NCI-H1417 (cell line): ENCODE measurements around the gene AKAP6.
"Not testable (repeated sequence)": the region's sequence is repeated elsewhere in the genome, so short reads cannot be mapped to it uniquely, and the experiment has no call there.

Experiments used
- DNase-seq, 3 experiments: peaks; one replicate each; lab custom pipeline; 2025; lab: John Stamatoyannopoulos, UW

AKAP6 gene

GRCh38 chr14:32373174-32373573 lies 44.1 kb downstream of the AKAP6 start:
- not testable (repeated sequence) for DNase-seq

GRCh38 chr14:32374155-32374554 lies 45.1 kb downstream of the AKAP6 start:
- DNase-seq: no peak

- DNase-seq: no peak
These were observed 46.6 kb downstream of the AKAP6 start for GRCh38 chr14:32375663-32376062.

- no peak for DNase-seq
These were observed 48.0 kb downstream of the AKAP6 start for GRCh38 chr14:32377046-32377646.

- peak in 1 of 3 experiments; percentile 16 for DNase-seq
These were observed 49.2 kb downstream of the AKAP6 start for GRCh38 chr14:32378284-32378683.

DNA sequence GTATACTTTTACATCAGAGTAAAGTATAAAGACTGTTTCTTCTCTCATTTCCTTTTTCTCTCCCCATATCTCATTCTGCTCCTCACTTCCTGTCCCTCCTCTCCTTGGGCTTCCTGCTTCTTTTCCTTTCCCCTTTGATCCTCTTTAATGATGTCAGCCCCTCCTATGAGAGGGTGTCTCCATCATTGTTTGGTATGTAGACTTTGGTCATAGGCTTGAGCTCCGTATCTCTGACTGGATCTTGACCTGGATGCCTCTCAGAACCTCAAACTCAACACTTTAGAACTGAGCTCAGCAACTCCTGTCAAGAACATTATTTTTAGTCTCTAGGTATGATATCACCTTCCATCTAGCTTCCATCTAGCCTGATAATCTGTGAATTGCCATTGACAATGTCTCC lies 50.3 kb downstream of the AKAP6 start:
- no peak for DNase-seq

- no peak for DNase-seq
These were observed 52.8 kb downstream of the AKAP6 start for GRCh38 chr14:32381869-32382268.

DNA sequence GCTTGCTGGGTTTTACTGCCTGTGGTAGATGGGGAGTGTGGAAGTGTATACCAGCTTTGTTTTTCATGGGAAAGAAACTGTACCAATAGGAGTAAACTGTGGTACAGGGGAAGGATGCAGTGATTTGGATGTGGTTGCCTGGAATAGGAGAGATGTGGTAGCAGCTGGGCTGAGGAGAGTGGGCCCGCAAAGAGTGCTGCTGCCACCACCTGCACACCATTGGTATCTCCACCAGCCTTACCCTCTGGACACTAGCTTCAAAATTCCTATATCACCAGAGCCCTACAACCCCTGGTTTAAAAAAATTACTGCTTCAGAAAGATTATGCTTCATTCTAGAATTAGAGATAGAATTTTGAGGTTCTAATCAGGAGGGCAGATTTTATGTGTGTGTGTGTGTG lies 53.6 kb downstream of the AKAP6 start:
- peak in 1 of 3 experiments; percentile 48 for DNase-seq

DNA sequence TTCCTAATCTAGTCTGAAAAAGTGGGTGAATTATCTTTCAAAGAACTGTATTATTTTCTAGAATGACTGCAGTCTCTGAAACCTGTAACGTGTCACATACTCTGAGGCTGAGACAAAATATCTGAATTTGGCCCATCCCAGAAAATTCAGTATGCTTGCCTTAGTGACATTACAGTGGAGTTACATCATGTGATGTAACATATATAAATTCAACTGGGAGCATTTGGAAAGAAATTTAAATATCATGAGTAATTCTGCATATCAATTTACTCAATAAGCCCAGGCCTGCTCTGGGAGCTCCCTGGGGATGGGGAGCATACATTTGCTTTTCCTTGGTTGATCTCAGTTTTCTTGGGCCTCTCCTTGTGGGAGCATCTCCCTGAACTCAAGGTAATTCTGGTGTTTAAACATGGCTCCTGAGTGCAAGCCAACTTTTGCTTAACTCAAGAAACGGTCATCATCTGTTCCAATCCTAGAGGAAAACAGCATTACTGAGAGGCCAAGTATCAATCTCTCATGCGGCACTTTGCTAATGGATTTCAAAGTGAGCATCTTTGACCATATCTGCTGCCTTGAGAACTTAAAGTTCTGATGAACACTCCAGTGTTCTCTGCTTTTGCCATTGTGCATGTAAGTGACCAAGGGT lies 54.4 kb downstream of the AKAP6 start:
- no peak for DNase-seq

DNA sequence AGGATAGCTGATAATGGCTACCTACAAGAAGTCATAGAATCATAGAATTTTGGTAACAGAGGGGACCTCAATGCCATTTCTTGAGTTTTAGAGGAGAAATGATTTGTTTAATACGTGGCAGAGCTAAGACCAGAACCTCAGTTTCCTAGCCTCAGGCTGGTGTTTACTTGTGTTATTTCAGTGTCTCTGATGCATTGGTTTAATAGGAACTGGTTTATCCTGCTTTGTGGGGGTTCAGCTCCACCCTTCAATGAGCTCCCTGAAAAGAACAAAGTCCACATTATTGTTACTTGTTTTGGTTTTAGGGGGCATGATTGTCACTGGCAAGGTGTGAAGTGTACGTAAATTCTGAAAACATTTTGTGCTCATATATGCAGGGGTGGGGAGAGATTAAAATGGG lies 55.4 kb downstream of the AKAP6 start:
- no peak for DNase-seq

DNA sequence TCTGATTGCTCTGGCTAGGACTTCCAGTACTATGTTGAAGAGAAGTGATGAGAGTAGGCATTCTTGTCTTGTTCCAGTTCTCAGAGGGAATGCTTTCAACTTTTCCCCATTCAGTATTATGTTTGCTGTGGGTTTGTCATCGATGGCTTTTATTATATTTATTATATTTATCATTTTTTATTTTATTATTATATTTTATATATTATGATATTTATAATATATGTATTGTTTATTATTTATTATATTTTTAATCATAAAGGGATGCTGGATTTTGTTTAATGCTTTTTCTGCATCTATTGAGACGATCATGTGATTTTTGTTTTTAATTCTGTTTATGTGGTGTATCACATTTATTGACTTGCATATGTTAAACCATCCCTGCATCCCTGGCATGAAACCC lies 58.2 kb downstream of the AKAP6 start:
- not testable (repeated sequence) for DNase-seq

- DNase-seq: no peak
These were observed 64.0 kb downstream of the AKAP6 start for GRCh38 chr14:32393119-32393518.

DNA sequence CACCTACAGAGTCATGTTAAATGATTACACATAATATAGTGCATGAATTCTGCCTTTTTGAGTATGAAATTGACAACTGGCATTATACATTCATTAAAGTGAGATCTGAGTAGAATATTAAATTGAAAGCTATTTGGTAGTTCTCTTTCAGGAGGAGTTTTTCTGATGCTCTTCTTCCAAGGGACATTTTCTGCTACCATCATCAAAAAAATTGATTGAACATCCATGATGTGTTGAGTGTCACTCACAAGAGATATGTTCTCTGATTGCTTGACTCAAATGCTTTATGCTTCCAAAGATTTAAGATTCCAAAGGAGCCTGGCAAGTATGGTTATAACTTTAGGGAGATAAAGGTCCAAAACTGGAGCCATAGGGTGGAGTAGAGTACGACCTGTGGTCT lies 64.9 kb downstream of the AKAP6 start:
- DNase-seq: no peak

DNA sequence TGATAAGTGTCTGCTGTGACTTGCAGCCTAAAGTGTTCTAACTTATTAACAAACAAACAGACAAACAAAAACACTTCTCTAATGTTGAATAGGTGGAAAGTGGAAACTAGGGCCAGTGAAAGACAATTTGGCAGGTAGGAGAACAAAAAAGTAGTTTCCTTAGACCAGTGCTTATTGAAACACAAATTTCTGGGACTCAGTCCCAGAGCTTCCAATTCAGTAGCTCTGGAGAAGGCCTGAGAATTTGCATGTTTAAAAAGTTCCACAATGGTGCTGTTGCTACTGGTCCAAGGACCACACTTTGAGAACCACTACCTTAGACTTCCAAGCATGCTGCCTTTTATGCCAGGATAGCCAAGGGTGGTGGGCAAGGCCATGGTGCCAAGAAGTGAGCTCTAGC lies 67.8 kb downstream of the AKAP6 start:
- no peak for DNase-seq

DNA sequence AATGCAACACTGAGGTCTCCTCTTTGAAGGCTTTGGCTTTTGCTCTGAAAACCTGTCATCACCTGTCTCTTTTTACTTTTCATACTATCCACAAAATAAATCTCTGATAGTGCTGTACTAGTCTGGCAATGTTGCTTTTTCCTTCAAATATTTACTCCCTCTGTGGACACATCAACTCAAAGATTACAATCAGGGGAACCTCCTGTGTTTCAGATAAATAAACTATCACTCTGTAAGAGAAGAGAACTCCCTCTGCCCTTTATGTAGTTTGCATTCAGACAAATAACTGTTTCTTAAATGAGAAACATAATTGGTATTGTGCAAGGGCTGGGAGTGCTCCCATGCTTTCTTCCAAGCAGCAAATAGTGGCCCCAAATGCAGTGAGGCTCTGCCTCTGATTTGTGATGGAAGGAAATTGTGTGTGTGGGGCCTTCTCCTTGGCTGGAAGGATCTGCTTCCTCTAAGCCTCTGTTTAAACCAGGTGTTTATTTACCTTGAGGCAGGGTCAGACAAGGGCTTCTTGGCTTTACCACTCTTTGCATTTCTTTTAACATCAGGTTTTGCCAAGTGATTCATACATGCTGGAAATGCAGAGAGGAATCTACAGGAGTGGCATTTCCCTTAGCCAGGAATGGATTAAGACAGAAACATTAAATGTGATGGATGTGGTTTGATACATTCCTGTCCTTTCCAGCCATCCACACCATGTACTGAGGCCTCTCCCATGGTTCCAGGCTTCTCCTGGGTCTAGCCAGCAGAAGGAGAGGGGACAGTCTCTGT lies 69.0 kb downstream of the AKAP6 start:
- no peak for DNase-seq

- DNase-seq: no peak
These were observed 70.8 kb downstream of the AKAP6 start for GRCh38 chr14:32399920-32400319.

DNA sequence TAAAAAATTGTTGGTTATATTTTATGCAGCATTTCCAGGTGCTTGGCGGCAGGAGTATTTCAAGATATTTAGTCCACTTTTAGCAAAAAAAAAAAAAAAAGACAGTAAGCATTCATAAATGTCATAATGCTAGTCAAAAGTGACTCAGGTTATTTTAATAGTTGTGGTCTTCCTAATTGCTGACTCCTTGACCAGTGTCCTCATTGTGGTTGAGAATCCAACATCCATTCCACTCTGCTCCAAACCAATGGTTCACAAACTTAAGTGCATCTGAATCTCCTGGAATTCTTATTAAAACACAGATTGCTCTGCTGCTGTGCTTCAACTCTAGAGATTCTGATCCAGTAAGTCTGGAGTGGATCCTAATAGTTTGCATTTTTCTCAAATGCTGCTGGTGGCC lies 71.4 kb downstream of the AKAP6 start:
- no peak for DNase-seq

DNA sequence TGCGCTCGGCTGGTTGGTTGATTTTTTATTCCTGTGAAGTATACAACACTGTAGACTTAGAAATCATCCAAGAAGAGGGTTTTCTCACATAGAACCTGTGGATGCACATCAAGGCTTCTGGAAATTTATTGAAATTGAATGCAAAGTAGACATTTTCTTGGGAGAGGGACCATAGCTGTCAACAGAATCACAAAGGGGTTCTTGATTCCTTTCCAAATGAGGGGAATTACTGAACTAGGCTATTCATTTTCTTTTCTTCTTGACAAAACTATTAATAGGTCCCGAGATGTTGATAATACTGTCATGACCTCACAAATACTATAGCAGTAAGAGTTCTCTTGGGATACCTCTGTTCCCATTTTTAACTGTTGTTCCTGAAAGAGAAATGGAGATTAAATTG lies 73.9 kb downstream of the AKAP6 start:
- DNase-seq: no peak

- DNase-seq: no peak
These were observed 74.6 kb downstream of the AKAP6 start for GRCh38 chr14:32403688-32404087.

- no peak for DNase-seq
These were observed 75.9 kb downstream of the AKAP6 start for GRCh38 chr14:32404784-32405573.

DNA sequence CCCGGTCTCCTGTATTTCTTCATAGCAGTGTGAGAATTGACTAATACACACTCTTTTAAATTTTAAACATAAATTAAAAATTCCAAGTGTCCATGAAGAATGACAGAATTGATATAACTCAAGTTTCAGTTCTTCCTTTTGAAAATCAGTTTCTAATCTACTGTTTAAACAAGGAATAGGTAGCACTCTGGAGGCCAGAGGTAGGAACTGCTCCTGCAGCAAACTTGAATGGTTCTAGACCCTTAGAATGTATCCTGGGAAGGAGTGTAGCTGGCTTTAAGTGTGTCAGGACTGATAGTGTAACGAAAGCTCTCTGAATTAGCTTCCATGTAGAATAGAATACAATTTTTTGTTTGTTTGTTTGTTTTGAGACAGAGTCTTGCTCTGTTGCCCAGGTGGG lies 76.8 kb downstream of the AKAP6 start:
- no peak for DNase-seq

DNA sequence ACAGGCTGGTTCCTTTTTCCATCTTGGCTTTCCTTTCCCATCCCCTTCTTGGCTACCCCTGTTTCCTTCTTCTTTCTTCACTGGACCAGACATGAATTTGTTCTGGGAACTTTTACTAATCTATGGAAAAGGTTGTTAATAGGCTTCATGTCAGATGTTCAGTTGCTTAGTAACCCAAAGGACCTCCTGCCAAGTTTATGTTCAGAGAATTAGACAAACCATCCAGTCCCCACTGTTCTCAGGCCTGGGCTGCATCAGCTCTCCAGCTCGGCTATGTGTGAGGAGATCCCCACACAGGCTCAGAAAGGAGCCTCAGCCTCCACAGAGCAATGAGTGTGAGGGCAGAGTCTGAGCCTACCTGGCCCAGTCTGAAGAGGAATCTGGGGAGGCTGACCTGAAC lies 78.0 kb downstream of the AKAP6 start:
- peak in 1 of 3 experiments; percentile 21 for DNase-seq
